HEK293 (cell line): ENCODE measurements around the gene ITPA.

Source experiments
- GLIS1 ChIP-seq: fragments of 450-650 bp; formaldehyde crosslinking; IDR thresholded peaks from 2 replicates; pipeline ENCODE4 v1.5.1; 2016; ENCODE audit warnings: missing biosample characterization, missing genetic modification characterization
- GLIS2 ChIP-seq: fragments of 450-650 bp; formaldehyde crosslinking; IDR thresholded peaks from 2 replicates; pipeline ENCODE4 v1.5.1; 2016; ENCODE audit warnings: missing biosample characterization, missing genetic modification characterization
- KLF8 ChIP-seq: fragments of 450-650 bp; formaldehyde crosslinking; IDR thresholded peaks from 2 replicates; pipeline ENCODE4 v1.5.1; 2016; ENCODE audit warnings: missing biosample characterization, missing genetic modification characterization
- OVOL3 ChIP-seq: fragments of 450-650 bp; formaldehyde crosslinking; IDR thresholded peaks from 2 replicates; pipeline ENCODE4 v1.5.1; 2016; ENCODE audit warnings: missing biosample characterization, missing genetic modification characterization
- PRDM1 ChIP-seq: fragments of 450-650 bp; formaldehyde crosslinking; IDR thresholded peaks from 2 replicates; pipeline ENCODE4; 2016; ENCODE audit warnings: missing biosample characterization, missing genetic modification characterization
- PRDM2 ChIP-seq: fragments of 450-650 bp; formaldehyde crosslinking; IDR thresholded peaks from 2 replicates; pipeline ENCODE4 v1.5.1; 2016; ENCODE audit warnings: missing biosample characterization, missing genetic modification characterization, borderline replicate concordance
- PRDM6 ChIP-seq: fragments of 450-650 bp; formaldehyde crosslinking; IDR thresholded peaks from 2 replicates; pipeline ENCODE4 v1.5.1; 2017; ENCODE audit warnings: missing biosample characterization, missing genetic modification characterization
- SETDB1 ChIP-seq: IDR thresholded peaks from one replicate; pipeline ENCODE4 v1.6.1; 2017; ENCODE audit warnings: mild to moderate bottlenecking, low read length, moderate library complexity, mixed read lengths; ENCODE audit not compliant: insufficient read length
- ZBTB44 ChIP-seq: fragments of 450-650 bp; IDR thresholded peaks from 2 replicates; pipeline ENCODE4 v1.5.1; 2018; ENCODE audit warnings: missing biosample characterization, mild to moderate bottlenecking, missing genetic modification characterization
- ZBTB48 ChIP-seq: fragments of 450-650 bp; formaldehyde crosslinking; IDR thresholded peaks from 2 replicates; pipeline ENCODE4 v1.5.1; 2016; ENCODE audit warnings: missing biosample characterization, missing genetic modification characterization
- ZBTB6 ChIP-seq: fragments of 450-650 bp; formaldehyde crosslinking; IDR thresholded peaks from 2 replicates; pipeline ENCODE4 v1.5.1; 2017; ENCODE audit warnings: missing biosample characterization, missing genetic modification characterization
- ZFP69B ChIP-seq: fragments of 450-650 bp; formaldehyde crosslinking; IDR thresholded peaks from 2 replicates; pipeline ENCODE4 v1.5.1; 2016; ENCODE audit warnings: missing biosample characterization, missing genetic modification characterization
- ZNF138 ChIP-seq: fragments of 450-650 bp; formaldehyde crosslinking; IDR thresholded peaks from 2 replicates; pipeline ENCODE4 v1.5.1; 2016; ENCODE audit warnings: missing biosample characterization, missing genetic modification characterization, borderline replicate concordance
- ZNF239 ChIP-seq: fragments of 450-650 bp; formaldehyde crosslinking; IDR thresholded peaks from 2 replicates; pipeline ENCODE4 v1.5.1; 2016; ENCODE audit warnings: missing biosample characterization, missing genetic modification characterization
- ZNF302 ChIP-seq: fragments of 450-650 bp; formaldehyde crosslinking; IDR thresholded peaks from 2 replicates; pipeline ENCODE4 v1.5.1; 2016; ENCODE audit warnings: missing biosample characterization, missing genetic modification characterization, low read depth
- ZNF335 ChIP-seq: fragments of 450-650 bp; formaldehyde crosslinking; conservative IDR thresholded peaks from 2 replicates; pipeline ENCODE4 v1.5.1; 2016; ENCODE audit warnings: missing biosample characterization, missing genetic modification characterization
- ZNF341 ChIP-seq: fragments of 450-650 bp; formaldehyde crosslinking; IDR thresholded peaks from 2 replicates; pipeline ENCODE4; 2016; ENCODE audit warnings: low read depth, missing biosample characterization, missing genetic modification characterization
- ZNF354C ChIP-seq: fragments of 450-650 bp; formaldehyde crosslinking; IDR thresholded peaks from 2 replicates; pipeline ENCODE4 v1.5.1; 2016; ENCODE audit warnings: missing biosample characterization, missing genetic modification characterization, low read depth, borderline replicate concordance
- ZNF362 ChIP-seq: fragments of 450-650 bp; formaldehyde crosslinking; IDR thresholded peaks from 2 replicates; pipeline ENCODE4 v1.5.1; 2016; ENCODE audit warnings: missing biosample characterization, missing genetic modification characterization
- ZNF404 ChIP-seq: fragments of 450-650 bp; formaldehyde crosslinking; IDR thresholded peaks from 2 replicates; pipeline ENCODE4 v1.5.1; 2017; ENCODE audit warnings: missing biosample characterization, missing genetic modification characterization
- ZNF529 ChIP-seq: fragments of 450-650 bp; formaldehyde crosslinking; IDR thresholded peaks from 2 replicates; pipeline ENCODE4 v1.5.1; 2017; ENCODE audit warnings: missing genetic modification characterization, missing biosample characterization; ENCODE audit not compliant: insufficient replicate concordance
- ZNF561 ChIP-seq: fragments of 450-650 bp; IDR thresholded peaks from 2 replicates; pipeline ENCODE4 v1.5.1; 2018; ENCODE audit warnings: missing biosample characterization, missing genetic modification characterization, borderline replicate concordance
- ZNF571 ChIP-seq: fragments of 450-650 bp; formaldehyde crosslinking; IDR thresholded peaks from 2 replicates; pipeline ENCODE4 v1.5.0; 2017; ENCODE audit warnings: missing biosample characterization, missing genetic modification characterization
- ZNF76 ChIP-seq: fragments of 450-650 bp; formaldehyde crosslinking; IDR thresholded peaks from 2 replicates; pipeline ENCODE4; 2016; ENCODE audit warnings: low read depth, missing biosample characterization, missing genetic modification characterization, borderline replicate concordance
- ZNF830 ChIP-seq: fragments of 450-650 bp; IDR thresholded peaks from 2 replicates; pipeline ENCODE4 v1.5.0; 2018; ENCODE audit warnings: missing biosample characterization, missing genetic modification characterization, low read depth, mild to moderate bottlenecking, moderate library complexity
- ZSCAN30 ChIP-seq: fragments of 450-650 bp; IDR thresholded peaks from 2 replicates; pipeline ENCODE4 v1.5.1; 2018; ENCODE audit warnings: missing biosample characterization, mild to moderate bottlenecking, missing genetic modification characterization, moderate library complexity
- TF ChIP-seq, protein P1 (sequence below): fragments of 450-650 bp; formaldehyde crosslinking; optimal IDR thresholded peaks from 2 replicates; pipeline ENCODE3; 2016; ENCODE audit warnings: missing biosample characterization, mild to moderate bottlenecking, missing genetic modification characterization

The ITPA gene

DNA sequence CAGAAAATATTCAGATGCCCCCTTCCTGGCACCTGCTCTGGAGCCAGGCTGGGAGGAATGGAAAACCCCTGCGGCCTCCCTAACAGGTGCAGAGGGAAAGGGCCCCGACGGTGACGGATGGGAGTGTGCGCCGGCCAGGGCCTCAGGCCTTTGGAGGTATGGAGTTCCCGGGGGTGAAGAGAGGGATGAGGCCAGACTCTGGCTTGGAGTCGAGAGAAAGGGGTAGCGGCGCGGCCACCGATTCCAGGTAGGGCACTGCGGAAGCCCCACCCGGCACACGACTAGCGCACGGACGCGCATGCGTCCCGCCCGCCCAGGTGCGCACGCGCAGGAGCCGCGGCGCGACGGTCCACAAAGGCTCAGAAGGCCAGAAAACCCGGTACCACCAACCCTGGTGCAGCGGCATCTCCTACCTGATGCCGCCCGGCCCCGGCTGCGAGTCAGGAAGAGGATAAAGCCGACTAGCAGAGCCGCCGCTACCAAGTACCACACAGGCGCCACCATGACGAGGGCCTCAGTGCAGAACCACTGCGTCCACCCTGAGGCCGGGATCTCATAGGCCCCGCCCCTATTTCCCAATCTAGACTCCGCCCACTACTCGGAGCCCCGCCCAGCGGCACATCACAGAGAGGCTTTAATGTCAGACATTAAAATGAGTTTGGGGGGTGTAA, 5.0 kb upstream of the ITPA start, which contains the start of gene DDRGK1 (continued):
- TF ChIP-seq ZNF302 = no peak
- no peak for TF ChIP-seq SETDB1
- no peak for TF ChIP-seq PRDM6 (tag by site-specific recombination)
- TF ChIP-seq GLIS2 = no peak
- no peak for TF ChIP-seq ZNF354C (tag by site-specific recombination)
- TF ChIP-seq GLIS1 (tag by site-specific recombination) = no peak
- no peak for TF ChIP-seq ZNF239 (tag by site-specific recombination)
- TF ChIP-seq KLF8 (tag by site-specific recombination) = peak; percentile 72
- TF ChIP-seq ZNF138 (tag by site-specific recombination) = no peak
- no peak for TF ChIP-seq PRDM2 (tag by site-specific recombination)
- TF ChIP-seq ZBTB6 (tag by site-specific recombination) = no peak
- TF ChIP-seq ZNF561 = peak; percentile 58; the same call in 1 of the 2 replicates
- TF ChIP-seq ZNF571 (tag by site-specific recombination) = no peak
- no peak for TF ChIP-seq ZBTB44 (tag by site-specific recombination)
- TF ChIP-seq, protein P1, sequence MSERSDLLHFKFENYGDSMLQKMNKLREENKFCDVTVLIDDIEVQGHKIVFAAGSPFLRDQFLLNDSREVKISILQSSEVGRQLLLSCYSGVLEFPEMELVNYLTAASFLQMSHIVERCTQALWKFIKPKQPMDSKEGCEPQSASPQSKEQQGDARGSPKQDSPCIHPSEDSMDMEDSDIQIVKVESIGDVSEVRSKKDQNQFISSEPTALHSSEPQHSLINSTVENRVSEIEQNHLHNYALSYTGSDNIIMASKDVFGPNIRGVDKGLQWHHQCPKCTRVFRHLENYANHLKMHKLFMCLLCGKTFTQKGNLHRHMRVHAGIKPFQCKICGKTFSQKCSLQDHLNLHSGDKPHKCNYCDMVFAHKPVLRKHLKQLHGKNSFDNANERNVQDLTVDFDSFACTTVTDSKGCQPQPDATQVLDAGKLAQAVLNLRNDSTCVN (tag by site-specific recombination) = peak; percentile 88
- TF ChIP-seq ZNF830 (tag by site-specific recombination) = no peak
- TF ChIP-seq ZFP69B (tag by site-specific recombination) = no peak; the same call in 1 of the 2 replicates
- no peak for TF ChIP-seq ZNF529 (tag by site-specific recombination)
- TF ChIP-seq PRDM1 (tag by site-specific recombination) = no peak
- TF ChIP-seq ZNF335 (tag by site-specific recombination) = peak; percentile 76
- 0 out of 2 replicates have a peak, but pooled peaks have one; percentile 11 for TF ChIP-seq ZSCAN30
- TF ChIP-seq ZNF362 (tag by site-specific recombination) = no peak
- no peak; the same call in 1 of the 2 replicates for TF ChIP-seq ZNF76
- TF ChIP-seq ZNF404 (tag by site-specific recombination) = no peak
- TF ChIP-seq ZBTB48 (tag by site-specific recombination) = no peak
- TF ChIP-seq ZNF341 = no peak
- peak; percentile 9; the same call in 1 of the 2 replicates for TF ChIP-seq OVOL3 (tag by site-specific recombination)
